Measurements from ENCODE around the gene TSHZ1.

Gene TSHZ1

DNA sequence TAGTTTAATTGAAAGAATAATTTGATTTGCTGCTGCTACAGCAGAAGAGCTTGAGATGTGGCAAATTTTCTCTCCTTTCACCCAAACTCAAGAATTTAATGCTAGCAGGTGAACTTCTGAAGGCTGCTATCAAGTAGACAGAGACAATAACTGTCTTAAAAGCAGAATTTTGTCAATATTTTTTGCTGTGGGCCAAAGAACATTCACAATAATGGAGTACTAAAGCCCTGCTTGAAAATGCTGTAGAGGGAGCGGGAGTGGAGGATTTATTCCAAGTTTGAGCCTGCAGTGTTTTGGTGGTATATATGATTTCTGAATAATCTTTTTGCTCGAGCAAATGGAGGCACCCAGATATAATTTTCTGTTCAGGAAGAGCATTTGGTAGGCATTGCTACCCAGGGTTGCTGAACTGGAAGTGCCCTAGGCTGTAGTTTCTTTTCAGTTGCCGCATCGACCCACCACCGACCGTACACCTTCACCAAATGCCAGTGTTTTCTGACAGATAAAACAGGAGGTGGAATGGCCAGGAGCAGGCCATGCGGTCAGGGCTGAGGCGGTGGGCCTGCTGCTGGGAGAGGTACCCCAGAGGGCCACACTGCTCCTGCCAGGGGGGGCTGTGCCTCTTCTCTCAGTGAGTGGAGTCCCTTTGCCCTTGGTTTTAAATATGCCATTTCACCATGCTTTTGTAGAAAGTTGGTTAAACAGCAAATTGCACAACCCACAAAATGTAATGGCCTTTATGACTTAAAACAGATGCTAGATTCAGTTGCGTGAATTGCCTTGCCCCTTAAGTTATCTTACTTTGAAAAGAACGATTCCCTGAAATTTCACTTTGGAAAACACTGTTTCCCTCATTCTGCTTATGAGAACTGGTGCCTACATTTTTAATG lies 36.4 kb downstream of the TSHZ1 start:
- no peak for DNase-seq (ENCODE audit: low read depth)

DNA sequence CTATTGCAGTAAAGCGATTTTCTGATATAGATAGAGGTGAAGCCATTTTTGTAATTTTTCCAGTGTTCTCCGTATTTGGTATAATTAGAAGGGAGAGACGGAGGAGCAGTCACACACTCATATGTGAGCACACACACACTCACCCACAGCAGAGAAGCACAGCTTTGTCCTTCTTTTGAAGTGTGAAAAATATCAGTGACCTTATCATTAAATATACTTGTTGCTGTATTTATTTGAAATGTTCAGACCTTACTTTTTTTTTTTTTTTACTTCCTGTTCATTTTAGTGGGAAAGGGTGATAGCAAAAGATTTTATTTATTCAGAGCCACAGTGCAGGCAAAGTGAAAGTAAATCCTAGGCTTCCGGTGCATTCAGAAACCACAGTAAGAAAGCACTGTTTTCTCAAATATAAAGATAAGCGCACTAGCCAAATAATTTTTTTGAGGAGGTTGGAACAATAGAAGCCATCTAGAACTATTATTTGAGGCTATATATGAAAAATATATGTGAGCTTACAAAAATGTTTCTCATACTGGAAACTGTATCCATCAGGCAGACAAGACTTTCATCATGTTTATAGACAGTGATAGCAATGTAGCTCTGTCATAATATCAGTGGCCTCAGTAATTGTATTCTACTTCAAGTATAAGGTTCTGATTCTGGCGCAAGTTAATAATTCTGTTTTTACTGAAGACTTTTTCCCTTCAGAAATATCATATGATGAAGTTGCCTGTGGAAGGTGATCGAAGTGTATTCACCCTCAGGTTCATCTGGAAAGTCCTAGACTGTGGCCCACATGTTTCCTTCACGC lies 37.2 kb downstream of the TSHZ1 start:
- DNase-seq (ENCODE audit: low read depth): no peak

GRCh38 chr18:75248426-75249174 lies 38.0 kb downstream of the TSHZ1 start:
- DNase-seq (ENCODE audit: low read depth): no peak

GRCh38 chr18:75249175-75249518 lies 38.5 kb downstream of the TSHZ1 start:
- no peak for DNase-seq (ENCODE audit: low read depth)

- no peak for DNase-seq (ENCODE audit: low read depth)
These were observed 39.3 kb downstream of the TSHZ1 start for GRCh38 chr18:75249672-75250470.

GRCh38 chr18:75250471-75250821 lies 39.8 kb downstream of the TSHZ1 start:
- DNase-seq (ENCODE audit: low read depth): no peak

DNA sequence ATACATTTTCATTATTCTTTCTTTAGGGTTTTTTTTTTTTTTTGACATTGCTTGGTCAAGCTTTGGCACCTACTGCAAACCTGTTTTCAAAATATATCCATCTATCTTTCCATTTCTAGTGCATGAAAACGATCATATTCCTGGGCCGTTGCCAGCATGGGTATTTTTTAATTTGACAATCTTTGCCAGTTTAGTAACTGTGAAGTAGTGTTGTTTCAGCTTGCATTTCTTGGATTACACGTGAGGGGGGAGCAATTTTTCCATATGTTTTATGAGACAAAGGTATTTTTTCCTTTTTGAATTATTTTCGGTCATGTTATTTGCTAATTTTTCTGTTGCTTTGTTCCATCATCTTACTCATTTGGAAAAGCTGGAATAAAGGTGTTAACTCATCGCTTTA lies 40.9 kb downstream of the TSHZ1 start:
- DNase-seq (ENCODE audit: low read depth): no peak

DNA sequence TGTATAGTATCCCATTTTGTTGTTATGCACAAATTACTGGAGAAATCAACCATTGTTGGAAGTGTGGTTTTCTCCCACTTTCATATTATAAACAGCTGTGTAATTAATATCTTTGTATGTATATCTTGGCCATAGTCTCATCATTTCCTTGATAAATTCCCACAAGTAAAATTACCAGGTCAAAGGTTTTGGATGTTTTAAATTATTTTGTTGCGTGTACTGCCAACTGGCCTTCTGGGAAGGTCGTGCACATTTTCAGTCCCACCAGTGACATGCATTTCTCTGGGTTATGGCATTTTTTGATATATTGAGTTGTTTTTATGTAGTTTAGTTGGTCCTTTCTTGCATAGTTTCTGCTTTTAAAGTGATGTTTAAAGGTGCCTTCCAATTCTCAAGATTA lies 41.5 kb downstream of the TSHZ1 start:
- DNase-seq (ENCODE audit: low read depth): no peak

GRCh38 chr18:75253043-75253442 lies 42.4 kb downstream of the TSHZ1 start:
- DNase-seq (ENCODE audit: low read depth): no peak

DNA sequence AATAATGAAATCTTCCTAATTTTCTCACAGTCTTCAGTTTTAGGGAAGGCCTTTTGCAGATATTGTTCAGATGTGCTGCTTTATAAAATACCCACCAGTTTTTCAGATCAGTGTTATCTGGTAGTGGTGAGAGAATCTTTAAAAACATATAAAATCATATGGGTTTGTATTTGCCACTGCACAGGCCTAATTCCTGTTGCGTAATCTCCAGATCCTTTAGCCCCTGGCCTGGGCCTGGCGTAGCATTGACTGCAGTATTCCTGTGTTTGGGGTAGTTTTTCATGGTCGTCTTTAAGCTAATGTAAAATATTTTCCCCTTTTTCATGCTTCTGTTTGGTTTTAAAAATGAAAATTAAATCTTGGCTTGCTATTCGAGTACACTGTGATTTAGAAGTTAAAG lies 43.2 kb downstream of the TSHZ1 start:
- DNase-seq (ENCODE audit: low read depth): no peak

GRCh38 chr18:75255094-75255493 lies 44.5 kb downstream of the TSHZ1 start:
- DNase-seq (ENCODE audit: low read depth): no peak

- DNase-seq (ENCODE audit: low read depth): no peak
These were observed 45.8 kb downstream of the TSHZ1 start for GRCh38 chr18:75256376-75256775.

DNA sequence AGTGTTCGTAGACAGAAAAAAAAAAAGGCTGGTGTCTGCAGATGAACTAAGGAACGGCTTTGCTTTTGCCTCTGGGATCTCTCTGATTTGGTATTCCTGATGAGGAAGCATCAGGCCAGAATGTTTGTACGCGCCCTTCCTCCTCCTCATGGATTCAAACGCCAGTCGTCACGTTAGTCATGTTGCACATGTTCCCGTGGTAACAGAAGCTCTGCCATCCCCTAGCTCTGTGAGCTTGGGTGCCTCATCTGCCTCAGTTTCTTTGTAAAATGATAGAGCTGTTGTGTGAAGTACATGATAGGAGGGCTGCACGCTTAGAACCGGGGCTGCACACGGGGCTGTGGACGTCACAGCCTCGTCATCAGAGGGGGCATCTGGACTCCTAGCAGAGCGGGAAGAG lies 47.0 kb downstream of the TSHZ1 start:
- DNase-seq (ENCODE audit: low read depth): no peak

DNA sequence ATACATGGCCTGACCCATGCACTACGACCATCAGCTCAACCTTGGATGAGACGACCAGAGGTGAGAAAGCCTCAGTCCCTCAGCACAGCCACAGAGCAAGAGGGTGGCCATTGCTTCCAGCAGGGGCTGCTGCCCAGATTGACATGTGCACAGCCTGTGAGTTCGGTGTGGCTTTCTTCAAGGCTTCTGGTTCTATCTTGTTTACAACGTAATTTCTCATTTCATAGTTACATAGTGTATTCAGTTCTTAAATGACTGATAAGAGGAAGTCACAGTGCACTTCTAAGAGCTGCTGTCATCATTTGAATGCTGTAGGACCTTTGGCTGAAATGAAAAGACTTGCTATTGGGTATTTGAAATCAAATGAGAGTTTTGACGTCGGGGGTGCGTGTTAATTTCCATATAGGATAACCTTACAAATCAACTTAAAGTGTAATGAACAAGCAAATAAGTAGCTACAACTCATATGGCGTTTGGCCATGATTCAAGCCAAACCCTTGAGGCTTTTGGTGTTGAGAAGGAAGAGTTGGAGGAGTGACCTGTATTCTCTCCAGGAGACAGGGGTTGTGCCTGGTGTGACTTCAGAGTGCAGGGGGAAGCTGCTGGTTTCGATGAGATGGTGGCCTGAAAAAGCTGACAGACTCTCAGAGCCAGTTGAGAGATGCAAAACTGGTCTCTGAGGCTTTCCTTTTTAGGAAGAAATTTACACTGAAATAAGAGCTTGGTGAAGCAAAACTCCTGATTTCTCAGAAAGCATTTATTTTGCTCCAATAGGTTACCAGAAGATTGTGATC lies 51.0 kb downstream of the TSHZ1 start:
- DNase-seq (ENCODE audit: low read depth): no peak

DNA sequence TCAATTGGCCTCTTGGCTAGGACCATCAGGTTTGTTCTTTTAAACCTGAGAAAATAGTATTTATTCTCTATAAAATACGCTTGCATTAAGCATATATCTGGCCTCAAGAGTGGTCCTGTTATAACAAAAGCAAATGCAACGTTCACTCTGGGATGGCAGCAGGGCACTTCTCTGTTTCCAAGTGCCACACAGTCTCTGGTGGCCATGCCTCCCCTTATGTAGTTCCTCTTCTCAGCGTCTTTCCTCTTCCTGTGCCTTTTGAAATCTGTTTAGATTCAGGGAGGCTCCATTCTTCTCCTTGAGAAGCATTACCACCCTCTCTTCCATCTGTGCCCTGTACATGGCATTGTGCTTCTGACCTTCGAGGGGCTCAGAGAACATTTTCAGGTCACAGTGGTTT lies 51.9 kb downstream of the TSHZ1 start:
- no peak for DNase-seq (ENCODE audit: low read depth)

DNA sequence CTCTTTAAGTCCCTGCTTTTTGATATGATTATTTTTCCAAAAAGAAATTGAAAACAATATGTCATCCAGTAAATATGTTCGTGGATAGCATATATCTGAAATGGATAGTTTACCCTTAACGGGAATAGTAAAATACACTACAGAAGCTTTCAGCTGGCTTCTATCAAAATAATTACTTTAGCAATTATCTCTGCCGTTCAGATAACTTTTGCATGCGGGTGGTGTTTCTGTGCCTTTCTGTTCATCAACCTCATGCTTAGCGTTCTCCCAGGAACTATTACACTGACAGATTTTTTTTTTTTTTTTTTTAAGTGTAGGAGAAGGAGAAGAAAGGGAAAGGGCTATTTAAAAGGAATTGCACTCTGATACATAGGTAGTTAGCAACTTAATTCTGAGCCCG lies 53.6 kb downstream of the TSHZ1 start:
- no peak for DNase-seq (ENCODE audit: low read depth)

GRCh38 chr18:75264926-75265597 lies 54.5 kb downstream of the TSHZ1 start:
- DNase-seq (ENCODE audit: low read depth): no peak

DNA sequence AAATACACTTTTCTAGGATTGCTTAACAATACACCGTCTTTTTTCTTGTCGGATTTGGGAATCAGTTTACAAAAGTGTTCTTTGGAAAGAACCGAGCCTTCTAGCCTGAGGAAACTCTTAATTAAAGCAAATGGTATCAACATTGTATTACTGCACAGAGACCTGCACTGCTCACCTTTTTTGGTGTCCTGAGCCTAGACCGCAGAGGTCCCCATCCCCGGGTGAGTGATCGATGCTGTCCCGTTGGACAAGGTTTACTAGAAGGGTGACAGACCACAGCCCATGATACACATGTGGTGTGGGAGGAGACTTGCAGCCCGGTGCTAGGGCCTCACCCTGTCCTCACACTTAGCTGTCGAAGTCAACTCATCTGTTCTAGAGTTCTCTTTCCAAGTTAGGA lies 55.3 kb downstream of the TSHZ1 start:
- DNase-seq (ENCODE audit: low read depth): no peak

- DNase-seq (ENCODE audit: low read depth): no peak
These were observed 57.2 kb downstream of the TSHZ1 start for GRCh38 chr18:75267643-75268363.

- DNase-seq (ENCODE audit: low read depth): no peak
These were observed 57.7 kb downstream of the TSHZ1 start for GRCh38 chr18:75268364-75268646.

All from stimulated activated CD8-positive, alpha-beta memory T cell treated with anti-CD3 and anti-CD28 coated beads, Interleukin-12 subunit alpha, Interleukin-12 subunit beta, amount 100 ng/mL, for 4 hours (primary cell).